Sigmoid colon (tissue), 7 donors: Measurements from ENCODE around the gene KLHL40. TPM values are rescaled to one million over a fixed set of nuclear protein-coding genes. Genes with fewer than 3 reads are reported as not detected.

ENCODE experiments used
- DNase-seq: peaks from one replicate; pipeline ENCODE4 v3.0.0-alpha.2; 2019
- H3K27ac ChIP-seq, 4 donors: fragments of 200-600 bp; sonication (generic); one replicate each; pipeline ENCODE4 v1.5.1; 2016 to 2019; ENCODE audit warnings: mild to moderate bottlenecking in 1 of 4
- H3K27me3 ChIP-seq, 3 donors: fragments of 200-600 bp; sonication (generic); one replicate each; pipeline ENCODE4 v1.5.1; 2019; ENCODE audit warnings: mild to moderate bottlenecking in 1 of 3
- H3K36me3 ChIP-seq, 4 donors: fragments of 200-600 bp; sonication (generic); one replicate each; pipeline ENCODE4 v1.5.1; 2016 to 2019
- H3K4me1 ChIP-seq, 4 donors: fragments of 200-600 bp; sonication (generic); one replicate each; pipeline ENCODE4 v1.5.1; 2017 to 2019
- H3K4me3 ChIP-seq, 4 donors: fragments of 200-600 bp; sonication (generic); one replicate each; pipeline ENCODE4 v1.5.1; 2017 to 2019; ENCODE audit warnings: mild to moderate bottlenecking in 2 of 4, moderate library complexity in 1 of 4
- H3K9me3 ChIP-seq, 4 donors: fragments of 200-600 bp in 3 of 4; sonication (generic) in 3 of 4; one replicate each; pipeline versions ENCODE4 v1.5.1 to v1.6.1; 2013 to 2019
- EP300 ChIP-seq, 4 donors: sonication (generic); formaldehyde crosslinking; IDR thresholded peaks; one replicate each; pipeline ENCODE4 v1.6.1; 2017; ENCODE audit warnings: antibody characterized with exemption in 4 of 4
- POLR2A ChIP-seq, 2 donors: fragments of 450-650 bp; IDR thresholded peaks; one replicate each; pipeline ENCODE4 v1.6.1; 2016; ENCODE audit warnings: antibody characterized with exemption in 2 of 2, mild to moderate bottlenecking in 2 of 2, moderate library complexity in 2 of 2
- POLR2AphosphoS5 ChIP-seq, 4 donors: sonication (generic); formaldehyde crosslinking; IDR thresholded peaks; one replicate each; pipeline ENCODE4 v1.6.1; 2017; ENCODE audit warnings: antibody characterized with exemption in 4 of 4
- WGBS, 2 donors: extraction: QIAGEN DNeasy Blood & Tissue Kit; methylation state at CpG; one replicate each; pipeline ENCODE4 v1.1.7; 2013; 5-methylcytosine and 5-hydroxymethylcytosine counted together
- intact Hi-C: fragments of 100-400 bp; cut with DNase I; formaldehyde crosslinking; loops from one replicate; pipeline ENCODE4 v1.15.1; 2023
- polyA plus RNA-seq, 3 donors: library from polyadenylated mRNA; stranded (reverse); fragments of 200-250 nt; gene quantifications; one replicate each; pipeline ENCODE4 v1.2.3, GENCODE V29; 2013
- total RNA-seq, 4 donors: library from RNA; depleted of rRNA; stranded (reverse); fragments of >200 nt; gene quantifications; one replicate each; pipeline ENCODE4 v1.1.0, GENCODE V29; 2016
- TF ChIP-seq, protein P1 (sequence below), 4 experiments: fragments of 450-650 bp in 3 of 4; fragments of 200-600 bp in 1 of 4; IDR thresholded peaks; one replicate each; pipeline ENCODE4 v1.5.1; 2016 to 2019; ENCODE audit warnings: antibody characterized with exemption in 4 of 4, mild to moderate bottlenecking in 3 of 4, moderate library complexity in 2 of 4
- donor health status: healthy with polysubstance abuse.
- donor health status: Bipolar disorder and iron deficiency.
- donor health status: healthy.

KLHL40 gene
- total and polyA plus RNA-seq, 7 donors: under 0.01 TPM; not detected in 6

DNA sequence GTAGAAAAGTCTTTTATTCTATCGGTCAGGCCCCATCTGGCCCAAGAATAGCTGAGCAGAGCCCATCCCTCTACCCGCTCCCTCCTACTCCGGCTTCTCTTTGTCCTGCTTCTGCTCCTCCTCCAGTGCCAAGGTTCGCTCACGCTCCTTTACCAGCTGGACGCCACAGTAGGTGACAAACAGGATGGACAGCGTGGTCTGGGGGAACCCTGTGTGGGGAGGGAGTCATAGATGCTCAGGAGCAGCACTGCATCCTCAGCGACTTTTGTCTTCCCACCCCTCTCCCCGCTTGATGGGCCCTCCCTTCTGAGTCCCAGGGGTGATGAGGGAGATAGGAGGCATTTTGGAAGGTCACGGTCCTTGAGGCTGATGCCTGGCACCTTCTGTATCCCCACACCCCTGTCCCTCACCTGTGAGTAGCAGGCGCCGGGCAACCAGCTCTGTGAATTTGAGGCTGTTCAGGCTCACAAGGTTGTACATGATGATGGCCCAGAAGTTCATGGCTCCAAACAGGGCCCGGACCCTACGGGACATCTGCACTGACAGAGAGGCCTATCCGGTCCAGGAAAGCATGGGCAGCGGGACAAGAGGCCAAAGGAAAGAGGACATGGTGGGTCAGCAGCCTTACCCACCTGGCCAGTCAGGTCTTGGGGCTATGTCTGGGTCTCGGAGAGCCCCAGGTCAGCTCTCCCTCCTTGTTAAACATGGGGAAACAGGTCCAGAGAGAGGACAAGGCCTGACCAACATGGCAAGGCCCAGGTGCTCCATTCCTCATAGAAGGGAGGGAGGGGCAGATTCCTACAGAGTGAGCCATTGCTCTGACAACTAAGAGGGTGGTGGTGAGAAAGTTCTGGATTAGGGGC is 7.6 kb downstream of the KLHL40 start:
- no peaks in the 10 kb centered on the region for H3K4me1 ChIP-seq
- no peak overlapping the region for H3K4me3 ChIP-seq
- intact Hi-C loops: no loop called here
- DNase-seq: peak; percentile 53
- WGBS, 2 donors: 87 to 89% methylated on average over 17 of the region's 17 CpGs
- TF ChIP-seq POLR2A (IDR thresholded peaks at IDR 0.05) (no peak), POLR2AphosphoS5 (IDR thresholded peaks at IDR 0.05) (no peak)
- TF ChIP-seq, protein P1, sequence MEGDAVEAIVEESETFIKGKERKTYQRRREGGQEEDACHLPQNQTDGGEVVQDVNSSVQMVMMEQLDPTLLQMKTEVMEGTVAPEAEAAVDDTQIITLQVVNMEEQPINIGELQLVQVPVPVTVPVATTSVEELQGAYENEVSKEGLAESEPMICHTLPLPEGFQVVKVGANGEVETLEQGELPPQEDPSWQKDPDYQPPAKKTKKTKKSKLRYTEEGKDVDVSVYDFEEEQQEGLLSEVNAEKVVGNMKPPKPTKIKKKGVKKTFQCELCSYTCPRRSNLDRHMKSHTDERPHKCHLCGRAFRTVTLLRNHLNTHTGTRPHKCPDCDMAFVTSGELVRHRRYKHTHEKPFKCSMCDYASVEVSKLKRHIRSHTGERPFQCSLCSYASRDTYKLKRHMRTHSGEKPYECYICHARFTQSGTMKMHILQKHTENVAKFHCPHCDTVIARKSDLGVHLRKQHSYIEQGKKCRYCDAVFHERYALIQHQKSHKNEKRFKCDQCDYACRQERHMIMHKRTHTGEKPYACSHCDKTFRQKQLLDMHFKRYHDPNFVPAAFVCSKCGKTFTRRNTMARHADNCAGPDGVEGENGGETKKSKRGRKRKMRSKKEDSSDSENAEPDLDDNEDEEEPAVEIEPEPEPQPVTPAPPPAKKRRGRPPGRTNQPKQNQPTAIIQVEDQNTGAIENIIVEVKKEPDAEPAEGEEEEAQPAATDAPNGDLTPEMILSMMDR (IDR thresholded peaks at IDR 0.05): no peak
- H3K9me3 ChIP-seq: no peaks in the 10 kb centered on the region
- H3K27ac ChIP-seq: no peak overlapping the region
- H3K27me3 ChIP-seq: no peaks in the 10 kb centered on the region
- H3K36me3 ChIP-seq: no peaks in the 10 kb centered on the region

DNA sequence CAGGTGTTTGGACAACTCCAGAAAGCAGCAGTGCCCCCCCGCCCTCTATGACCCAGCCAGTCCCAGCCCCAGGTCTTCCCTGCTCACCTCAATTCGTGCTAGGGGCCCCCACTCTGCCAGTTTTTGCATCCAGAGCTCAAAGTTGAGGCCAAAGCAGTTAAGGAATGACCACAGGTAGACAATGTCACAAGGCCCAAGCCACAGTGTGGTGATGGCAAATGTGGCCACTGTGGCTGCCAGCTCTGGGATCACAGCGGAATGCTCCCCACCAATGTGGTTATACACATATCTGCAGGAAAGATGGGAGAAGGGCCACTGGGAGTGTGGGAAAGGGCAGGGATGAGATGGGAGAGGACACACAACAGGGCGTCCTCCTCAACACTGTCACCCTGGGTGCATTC is 8.2 kb downstream of the KLHL40 start:
- peak; percentile 13 for DNase-seq
- no peak overlapping the region for H3K4me3 ChIP-seq
- no peaks in the 10 kb centered on the region for H3K27me3 ChIP-seq
- WGBS, 2 donors: 73% methylated on average over 4 of the region's 4 CpGs
- TF ChIP-seq POLR2AphosphoS5 (IDR thresholded peaks at IDR 0.05) (no peak), EP300 (IDR thresholded peaks at IDR 0.05) (no peak), POLR2A (IDR thresholded peaks at IDR 0.05) (no peak)
- TF ChIP-seq, protein P1 (IDR thresholded peaks at IDR 0.05): no peak
- no peaks in the 10 kb centered on the region for H3K36me3 ChIP-seq
- no peaks in the 10 kb centered on the region for H3K9me3 ChIP-seq
- H3K4me1 ChIP-seq: no peaks in the 10 kb centered on the region
- no peak overlapping the region for H3K27ac ChIP-seq
- intact Hi-C loops: no loop called here

DNA sequence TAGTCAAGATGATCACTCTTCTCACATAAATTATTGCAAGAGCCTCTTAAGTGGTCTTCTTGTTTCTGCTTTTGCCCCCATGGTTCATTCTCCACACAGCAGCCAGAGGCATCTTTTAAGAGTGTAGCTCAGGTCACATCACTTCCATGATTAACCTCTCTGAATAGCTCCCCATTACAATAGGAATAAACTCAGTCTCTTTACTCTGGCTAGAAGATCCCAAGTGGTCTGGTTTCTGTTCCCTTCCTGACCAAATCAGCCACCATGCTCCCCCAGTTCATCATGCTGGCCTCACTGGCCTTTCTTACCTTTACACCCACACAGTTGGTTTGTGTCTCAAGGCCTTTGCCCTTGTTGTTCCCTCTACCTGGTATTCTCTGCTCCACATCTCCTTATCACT is 9.0 kb downstream of the KLHL40 start:
- no peaks in the 10 kb centered on the region for H3K4me1 ChIP-seq
- H3K27me3 ChIP-seq: no peaks in the 10 kb centered on the region
- no peak overlapping the region for H3K27ac ChIP-seq
- H3K9me3 ChIP-seq: no peaks in the 10 kb centered on the region
- peak; percentile 21 for DNase-seq
- no peaks in the 10 kb centered on the region for H3K36me3 ChIP-seq
- TF ChIP-seq EP300 (IDR thresholded peaks at IDR 0.05): no peak
- no peak for TF ChIP-seq POLR2AphosphoS5 (IDR thresholded peaks at IDR 0.05)
- no peak for TF ChIP-seq POLR2A (IDR thresholded peaks at IDR 0.05)
- TF ChIP-seq, protein P1 (IDR thresholded peaks at IDR 0.05): no peak
- intact Hi-C loops: no loop called here
- H3K4me3 ChIP-seq: no peak overlapping the region

GRCh38 chr3:42696356-42697288 is 11.3 kb downstream of the KLHL40 start:
- WGBS, 2 donors: 73 to 78% methylated on average over 19 of the region's 19 CpGs
- Histone ChIP-seq H3K27me3 (no peaks in the 10 kb centered on the region), H3K36me3 (no peaks in the 10 kb centered on the region), H3K4me1 (no peaks in the 10 kb centered on the region), H3K4me3 (no peak overlapping the region), H3K27ac (no peak overlapping the region), H3K9me3 (no peaks in the 10 kb centered on the region)
- no peak for TF ChIP-seq POLR2A (IDR thresholded peaks at IDR 0.05)
- intact Hi-C loops: no loop called here
- no peak for DNase-seq
